Non-pigmented ciliary epithelial cell (primary cell): ENCODE measurements around the gene COL16A1.
"Not testable (repeated sequence)": the region's sequence is repeated elsewhere in the genome, so short reads cannot be mapped to it uniquely, and the experiment has no call there.

ENCODE experiments used
- DNase-seq: peaks from one replicate; pipeline ENCODE4 v3.0.0-alpha.2; 2010; ENCODE audit warnings: low read depth

Gene COL16A1

DNA sequence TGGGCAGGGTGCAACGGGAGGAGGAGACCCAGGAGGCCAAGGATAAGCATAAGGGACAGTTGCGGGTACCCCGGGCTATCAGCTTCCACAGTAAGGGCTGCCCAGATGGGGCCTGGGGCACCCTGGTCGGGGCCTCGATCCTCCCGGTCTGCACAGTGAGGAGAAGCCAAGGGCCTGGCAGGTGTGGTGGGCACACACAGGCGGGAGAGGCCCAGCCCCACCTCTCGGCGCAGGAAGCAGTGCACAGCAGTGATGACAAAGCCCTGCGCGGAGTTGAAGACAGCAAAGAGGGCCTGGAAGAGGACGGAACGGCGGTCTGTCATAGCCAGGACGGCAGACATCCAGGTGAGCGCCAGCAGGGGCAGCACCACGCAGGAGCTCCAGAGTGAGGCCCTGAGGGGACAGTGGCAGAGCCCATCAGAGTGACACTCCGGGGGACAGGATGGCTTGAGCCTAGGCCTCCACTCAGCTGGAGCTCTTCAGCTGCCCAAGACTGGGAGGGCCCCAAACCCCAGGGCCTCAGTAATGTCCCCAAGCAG is 29.0 kb upstream of the COL16A1 start:
- DNase-seq, result no peak

DNA sequence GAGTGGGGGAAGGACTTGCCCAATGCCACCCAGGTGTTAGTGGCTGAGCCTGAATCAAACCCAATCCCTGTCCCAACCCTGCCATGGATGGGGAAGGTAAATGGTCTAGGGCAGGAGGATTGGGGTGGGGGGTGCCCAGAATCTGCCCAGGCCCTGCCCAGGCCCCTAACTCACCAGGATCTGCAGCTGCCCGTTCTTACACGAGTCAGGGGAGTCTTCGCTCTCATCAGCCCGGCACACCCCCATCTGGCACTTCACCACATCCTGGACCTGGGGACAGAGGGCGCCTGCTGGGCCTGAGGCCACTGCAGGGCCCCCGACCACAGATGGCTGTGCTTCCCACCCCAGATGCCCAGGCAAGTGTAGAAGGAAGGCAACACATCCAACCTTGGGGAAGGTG is 28.5 kb upstream of the COL16A1 start:
- DNase-seq, result no peak

DNA sequence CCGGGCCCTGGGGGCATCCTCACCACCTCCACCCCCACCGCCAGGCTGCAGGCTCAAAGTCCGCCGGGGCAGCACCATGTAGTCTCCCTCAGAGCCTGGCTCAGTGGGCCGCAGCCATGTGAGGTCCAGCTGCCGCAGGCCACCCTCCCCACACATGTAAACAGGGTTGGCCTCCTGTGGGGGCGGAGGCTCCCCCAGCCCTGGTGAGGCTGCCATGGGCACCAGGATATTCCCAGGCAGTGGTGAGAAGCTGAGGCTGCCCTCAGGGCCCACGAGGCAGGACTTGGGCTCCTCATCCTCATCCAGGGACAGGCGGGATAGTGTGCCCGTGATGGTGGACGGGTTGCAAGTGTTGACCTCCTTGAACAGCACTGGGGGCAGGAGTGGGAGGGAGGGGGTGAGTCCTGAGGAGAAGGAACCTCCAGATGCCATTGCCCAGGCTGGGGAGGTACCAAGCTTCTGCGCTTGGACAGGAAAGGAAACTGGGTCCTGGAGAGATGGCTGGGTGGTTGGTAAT is 27.3 kb upstream of the COL16A1 start:
- no peak for DNase-seq

DNA sequence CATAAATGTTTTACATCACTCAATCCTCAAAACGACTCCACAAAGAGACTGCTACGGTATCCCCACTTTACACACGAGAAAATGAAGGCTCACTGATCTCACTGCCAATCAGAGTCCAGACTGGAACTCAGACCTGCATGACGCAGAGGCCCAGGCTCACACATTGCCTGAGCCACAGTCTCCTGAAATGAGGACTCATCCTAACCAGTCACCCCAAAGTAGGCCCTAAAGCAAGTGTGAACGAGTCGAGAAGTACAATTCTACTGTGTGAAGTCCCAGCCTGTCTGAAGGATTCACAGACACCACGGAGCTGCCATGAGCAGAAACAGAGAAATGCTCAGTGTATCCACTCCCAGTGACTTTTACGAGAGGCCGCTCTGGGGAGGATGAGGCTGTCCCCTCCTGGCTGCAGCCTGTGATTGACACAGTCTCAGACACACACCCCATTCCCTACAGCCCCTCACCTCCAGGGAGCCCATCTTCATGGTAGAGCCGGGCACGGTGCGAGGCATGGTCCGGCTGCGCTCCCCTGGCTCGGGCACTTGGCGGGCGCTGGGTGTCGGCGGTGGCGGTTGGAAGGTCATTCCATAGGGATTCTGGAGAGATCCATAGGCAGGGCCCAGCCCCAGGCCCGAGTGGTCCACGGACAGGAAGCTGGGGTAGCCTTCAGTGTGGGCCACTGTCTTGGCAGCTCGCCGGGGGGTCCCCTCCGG is 26.7 kb upstream of the COL16A1 start:
- no peak for DNase-seq

DNA sequence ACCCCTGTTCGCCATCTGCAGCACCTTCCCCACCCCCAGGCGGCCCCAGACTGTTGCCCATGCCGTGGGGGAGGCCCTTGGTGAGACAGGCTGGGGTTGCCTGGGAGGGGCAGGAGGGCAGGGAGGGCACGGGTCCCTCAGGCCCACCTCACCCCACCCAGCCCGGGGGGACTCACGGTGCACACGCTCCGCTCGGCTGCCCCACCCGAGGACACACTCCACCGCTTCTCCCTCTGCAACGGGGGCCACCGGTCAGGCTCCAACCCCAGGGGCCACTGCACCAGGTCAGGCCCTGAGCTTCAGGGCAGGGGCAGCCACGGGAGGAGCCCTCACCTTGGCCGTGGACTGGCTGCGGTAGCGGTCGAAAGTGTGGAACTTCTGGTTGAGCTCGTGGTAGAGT is 24.0 kb upstream of the COL16A1 start:
- no peak for DNase-seq

DNA sequence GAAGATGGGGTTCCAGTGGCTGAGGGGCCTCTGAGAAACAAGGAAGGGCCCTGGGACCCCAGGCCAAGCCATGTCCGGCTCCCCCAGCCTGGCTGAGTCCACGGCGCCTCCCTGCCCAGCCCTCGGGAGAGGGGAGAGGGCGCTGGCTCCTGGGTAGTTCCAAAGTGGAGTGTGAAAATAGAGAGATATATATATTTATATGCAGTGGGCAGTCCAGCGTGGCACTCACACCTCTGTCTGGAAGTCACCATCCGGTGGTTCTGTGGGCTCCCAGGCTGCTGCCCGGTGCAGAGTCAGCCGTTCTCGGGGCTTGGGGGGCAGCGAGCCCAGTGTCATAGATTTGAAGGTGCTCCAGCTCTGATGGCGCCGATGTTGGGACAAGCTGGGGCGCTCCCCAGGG is 23.4 kb upstream of the COL16A1 start:
- DNase-seq, result no peak

DNA sequence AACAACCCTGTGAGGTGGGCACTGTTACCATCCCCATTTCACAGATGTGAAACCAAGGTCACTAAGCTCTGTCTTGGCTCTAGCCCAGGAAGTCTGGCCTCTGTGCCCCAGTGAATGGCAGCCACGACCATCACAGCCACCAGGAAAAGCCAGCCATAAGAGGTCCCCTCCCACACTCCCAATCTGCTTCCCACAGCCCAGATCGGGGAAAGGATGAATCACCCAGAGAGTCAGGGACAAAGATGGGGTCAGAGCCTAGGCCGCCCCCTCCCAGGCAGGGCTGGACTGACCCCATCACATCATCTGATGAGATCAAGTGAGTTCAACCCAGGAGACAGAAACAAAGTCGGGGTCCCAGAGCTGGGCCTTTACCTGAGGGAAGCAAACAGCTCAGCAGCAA is 22.9 kb upstream of the COL16A1 start:
- no peak for DNase-seq

DNA sequence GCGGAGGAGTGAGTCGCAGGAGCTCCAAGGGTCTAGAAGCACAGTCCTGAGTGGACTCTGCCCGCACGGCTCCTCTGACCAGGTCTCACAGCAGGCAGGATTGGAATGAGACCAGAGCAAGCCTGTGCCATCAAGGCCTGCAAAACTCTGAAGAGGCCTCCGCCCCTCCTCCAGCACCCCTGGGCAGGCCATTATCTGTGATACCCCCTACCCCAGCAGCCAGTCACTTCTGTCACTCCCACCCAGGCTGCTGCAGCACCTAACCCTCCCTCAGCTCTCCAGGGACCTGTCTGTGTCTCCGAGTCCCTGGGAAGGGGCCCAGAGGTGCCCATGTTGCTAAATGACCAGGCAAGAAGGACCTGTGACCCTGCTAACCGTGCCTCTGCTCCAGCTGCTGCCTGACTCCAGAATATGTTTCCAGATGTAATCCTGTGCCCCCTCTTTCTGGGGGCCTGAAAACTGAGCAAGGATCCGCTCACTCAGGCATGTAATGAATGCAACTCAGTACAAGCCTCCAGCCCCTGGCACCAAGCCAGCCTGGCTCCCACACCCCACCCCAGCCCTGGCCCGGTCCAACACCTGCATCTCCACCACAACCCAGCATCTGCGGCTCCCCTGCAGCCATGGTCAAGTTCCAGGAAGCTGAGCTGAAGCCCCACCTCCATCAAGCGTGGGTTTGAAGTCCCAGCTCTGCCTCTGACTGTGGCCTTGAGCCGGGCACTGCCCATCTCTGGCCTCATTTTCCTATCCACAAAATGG is 22.1 kb upstream of the COL16A1 start:
- no peak for DNase-seq

DNA sequence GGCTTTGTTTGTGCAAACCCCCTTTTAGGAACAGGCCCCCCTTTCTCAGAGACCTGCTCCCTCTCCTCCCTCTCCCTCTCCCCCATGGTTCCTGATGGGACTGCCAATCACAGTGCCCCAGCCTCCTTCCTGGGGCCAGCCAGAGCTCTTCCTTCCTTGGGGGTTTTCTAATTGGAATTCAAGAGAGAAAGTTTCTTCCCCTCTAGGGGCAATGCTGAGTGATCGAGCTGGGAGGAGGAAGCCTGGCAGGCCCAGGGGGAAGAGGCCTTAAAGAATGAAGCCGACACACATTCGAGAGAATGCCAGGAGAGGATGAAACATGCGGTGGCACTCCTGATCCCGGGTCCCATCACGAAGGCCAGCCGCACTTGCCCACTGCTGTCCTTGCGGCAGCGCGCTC is 21.3 kb upstream of the COL16A1 start:
- no peak for DNase-seq

DNA sequence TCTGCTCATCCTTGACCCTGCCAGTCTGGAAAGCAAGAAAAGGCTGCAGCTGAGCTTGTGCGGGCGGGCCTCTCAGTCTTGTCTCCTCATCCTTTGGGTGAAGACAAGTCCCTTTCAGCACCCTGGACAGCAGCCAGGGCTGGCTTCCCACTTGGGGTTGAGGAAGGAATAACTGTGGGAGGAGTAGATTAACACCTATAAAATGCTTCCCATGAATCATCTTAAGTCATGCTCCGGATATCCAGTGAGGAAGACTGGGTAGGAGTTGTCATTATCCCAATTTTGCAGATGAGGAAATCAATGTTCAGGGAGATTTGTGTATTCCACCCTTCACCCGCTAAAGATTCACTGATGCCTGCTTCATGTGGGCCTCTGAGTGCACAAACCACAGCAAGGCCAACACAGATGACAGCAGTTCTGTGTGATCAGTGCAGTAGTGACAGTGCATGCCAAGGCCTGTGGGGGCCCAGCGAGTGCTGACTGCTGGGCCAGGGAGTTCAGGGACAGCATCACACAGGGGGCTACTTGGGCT is 20.1 kb upstream of the COL16A1 start:
- no peak for DNase-seq

DNA sequence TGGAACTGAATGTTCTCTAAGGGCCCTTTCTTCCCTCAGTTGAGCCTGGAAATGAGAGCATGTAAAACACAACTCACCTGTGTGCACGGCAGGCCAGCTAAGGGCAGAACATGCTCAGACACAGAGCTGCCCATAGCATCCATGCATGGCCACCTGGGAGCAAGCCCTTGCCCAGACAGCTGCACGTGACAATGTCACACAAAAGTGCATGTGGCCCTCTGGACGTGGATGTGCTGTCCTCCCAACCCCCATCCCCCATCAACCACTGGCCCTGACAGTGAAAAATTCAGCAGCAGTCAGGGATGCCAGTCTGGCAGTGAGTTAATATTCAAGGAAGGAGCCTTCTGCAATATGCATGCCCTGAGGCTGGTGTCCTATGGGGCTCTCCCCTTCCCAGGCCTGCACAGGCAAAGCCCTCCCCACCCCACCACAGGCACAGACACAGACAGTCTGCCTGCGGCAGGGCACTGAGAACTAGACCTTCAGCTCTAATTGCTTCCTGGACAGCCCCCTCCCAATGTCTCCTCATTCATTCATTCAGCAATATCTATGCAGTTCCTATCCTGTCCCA is 14.6 kb upstream of the COL16A1 start:
- no peak for DNase-seq

DNA sequence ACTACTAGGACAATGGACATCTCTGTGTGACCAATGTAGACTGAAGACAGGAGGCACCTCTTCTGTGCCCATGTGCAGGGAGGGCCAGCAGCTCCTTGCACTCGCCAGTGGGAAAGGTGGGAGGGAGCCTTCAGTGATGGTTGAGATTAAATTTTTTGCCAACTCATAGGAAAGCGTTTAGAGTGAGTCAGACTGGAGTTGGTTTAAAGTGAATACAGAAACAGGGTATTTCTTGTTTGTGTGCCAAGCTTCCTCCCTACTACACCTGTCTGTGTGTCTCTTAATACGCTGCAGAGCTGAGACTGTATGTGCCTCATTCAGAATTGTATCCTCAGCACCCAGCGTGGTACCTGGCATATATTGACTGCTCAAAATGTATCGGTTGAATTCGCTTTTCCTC is 13.5 kb upstream of the COL16A1 start:
- DNase-seq, result no peak

DNA sequence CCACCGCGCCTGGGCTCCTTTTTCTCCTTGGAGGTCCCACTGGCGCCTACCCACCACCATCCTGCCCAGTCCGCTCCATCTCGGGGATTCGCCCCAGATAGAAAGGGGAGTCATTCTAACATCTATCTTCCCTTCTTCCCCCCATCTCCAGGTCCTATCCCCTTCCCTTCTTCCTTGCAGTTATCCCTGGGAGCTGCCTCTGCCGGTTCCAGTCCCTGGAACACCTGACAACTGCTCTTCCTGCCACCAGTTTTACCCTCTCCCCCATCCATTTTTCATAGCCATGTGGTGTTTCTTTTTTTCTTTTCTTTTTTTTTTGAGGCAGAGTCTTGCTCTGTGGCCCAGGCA is 12.0 kb upstream of the COL16A1 start:
- DNase-seq, result no peak

DNA sequence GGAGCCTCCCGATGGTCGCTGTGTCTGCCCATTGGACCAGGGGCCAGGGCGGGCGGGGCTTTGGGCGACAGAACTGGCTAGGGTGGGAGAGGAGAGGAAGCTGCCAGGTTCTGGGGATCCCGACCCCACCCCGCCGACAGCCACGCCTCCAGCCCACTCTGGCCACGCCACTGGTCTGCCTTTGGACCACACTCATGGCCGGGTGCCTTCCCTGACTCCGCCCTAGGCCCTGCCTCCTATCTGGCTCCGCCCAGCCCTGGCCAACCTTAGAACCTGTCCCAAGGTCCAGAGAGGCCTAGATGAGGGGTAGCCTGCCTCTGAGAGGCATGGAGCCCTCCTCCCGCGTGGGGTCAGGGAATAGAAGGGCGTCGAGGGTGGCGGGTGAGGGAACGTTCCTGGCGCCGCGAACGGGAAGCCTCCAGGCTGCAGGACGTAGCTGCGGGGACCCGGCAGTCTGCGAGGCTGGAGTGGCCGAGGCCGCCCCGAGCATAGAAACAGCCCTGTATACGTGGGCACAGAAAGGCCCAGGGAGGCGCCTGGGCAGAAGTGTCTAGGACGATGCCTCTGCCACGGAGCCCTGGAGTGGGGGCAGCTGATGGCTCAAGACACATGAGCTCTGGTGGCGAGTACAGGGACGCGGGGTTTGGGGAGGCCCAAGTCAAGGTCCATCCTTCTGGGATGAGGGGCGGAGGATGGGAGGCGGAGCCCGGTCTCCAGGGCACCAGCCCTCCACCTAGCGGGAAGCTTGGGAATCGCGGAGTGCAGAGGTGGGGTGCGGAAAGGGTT is 11.5 kb upstream of the COL16A1 start:
- DNase-seq, result peak; percentile 60

DNA sequence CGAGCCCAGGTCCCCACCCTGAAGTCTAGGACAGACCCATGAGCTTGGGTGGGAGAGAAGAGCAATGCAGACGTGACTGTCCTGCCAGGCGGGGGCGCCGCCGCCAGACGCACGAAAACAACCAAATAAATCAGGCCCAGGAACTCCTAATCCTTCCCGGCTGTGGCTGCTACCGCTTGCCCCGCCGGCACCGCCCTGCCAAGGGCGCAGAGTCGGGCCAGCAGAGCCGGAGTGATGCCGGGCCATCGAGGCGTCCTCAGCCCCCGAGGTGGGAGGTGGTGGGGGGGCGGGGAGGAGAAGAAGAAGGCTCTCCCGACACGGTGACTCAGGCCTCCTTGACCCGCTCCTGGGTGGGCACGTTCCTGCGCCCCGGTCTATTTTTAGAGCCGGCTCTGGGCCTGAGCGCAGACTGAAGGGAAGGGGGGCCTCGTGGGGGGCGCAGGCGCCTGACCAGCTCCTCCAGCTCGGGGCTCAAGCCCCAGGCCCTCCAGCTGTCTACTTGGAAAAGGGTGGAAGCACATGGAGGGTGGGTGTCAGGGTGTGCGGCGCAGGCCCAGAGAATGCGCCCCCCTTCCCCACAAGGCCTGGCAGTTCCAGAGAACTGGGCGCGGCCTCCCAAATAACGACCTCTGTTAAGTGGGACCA is 10.7 kb upstream of the COL16A1 start:
- no peak for DNase-seq

DNA sequence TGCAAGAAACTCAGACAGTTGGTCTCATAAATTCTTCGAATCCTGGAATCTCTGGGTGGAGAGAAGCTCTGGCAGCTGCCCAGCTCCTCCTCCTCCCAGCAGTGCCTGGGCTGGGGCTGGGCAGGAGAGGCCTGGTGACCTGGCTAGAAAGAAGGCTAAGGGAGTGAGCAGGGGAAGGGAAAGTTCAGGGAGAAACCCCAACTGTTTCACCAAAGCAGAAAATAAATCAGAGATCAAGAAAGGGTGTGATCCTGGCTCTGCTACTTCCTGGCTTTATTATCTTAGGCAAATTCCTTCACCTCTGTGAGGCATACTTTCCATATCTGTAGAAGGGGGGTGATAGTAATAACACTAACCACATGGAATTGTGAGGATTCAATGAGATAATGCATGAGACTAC is 8.8 kb upstream of the COL16A1 start:
- peak; percentile 79 for DNase-seq

DNA sequence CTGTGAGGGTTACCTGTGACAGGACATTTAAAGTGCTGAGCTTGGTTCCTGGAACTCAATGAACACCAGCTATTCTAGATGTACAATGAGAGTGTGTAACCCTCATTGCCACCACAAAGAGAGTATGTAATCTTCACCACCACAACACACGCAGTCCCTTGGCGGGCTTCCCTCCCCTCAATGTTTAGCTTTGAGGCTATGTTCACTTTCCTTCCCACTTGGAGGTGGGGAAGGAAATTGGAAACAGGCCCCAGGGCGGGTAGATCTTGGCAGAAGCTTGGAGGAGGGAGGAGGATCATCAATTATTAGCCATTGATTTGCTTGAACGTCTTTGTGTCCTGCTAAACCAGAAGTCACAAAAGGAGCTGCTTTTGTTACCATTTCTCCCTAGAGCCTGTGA is 8.3 kb upstream of the COL16A1 start:
- no peak for DNase-seq

DNA sequence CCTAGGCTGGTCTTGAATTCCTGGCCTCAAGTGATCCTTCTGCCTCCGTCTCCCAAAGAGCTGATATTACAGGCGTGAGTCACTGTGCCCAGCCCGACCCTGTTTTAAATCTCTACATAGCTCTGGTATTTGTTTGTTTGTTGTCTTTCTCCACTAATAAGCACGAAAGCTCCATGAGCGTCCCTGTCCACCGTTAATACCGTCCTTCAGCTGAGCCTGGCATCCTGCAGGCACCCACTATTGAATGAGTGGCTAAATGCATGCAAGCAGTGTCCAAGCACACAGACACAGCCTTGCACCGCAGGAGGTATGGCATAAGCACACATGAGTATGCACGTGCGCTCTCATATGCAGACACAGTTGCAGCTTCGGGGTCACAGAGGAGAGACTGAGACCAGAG is 4.5 kb upstream of the COL16A1 start:
- no peak for DNase-seq

DNA sequence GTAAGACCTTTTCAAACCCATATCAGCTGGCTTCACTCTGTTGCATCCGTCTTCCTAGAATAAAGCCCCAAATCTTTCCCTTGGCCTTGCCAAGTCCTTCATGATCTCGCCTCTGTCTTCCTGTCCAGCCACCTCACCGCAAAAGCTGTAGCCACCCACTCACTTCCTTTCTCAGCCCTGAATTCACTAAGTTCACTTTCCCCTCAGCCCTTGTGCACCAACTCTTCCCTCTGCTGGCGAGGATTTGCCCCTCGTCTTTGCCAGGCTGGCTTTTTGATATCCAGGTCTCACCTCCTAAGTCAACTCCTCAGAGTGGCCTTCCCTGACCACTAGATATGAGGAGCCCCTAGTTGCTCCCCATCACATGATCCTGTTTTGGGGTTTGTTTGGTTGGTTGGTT is 3.9 kb upstream of the COL16A1 start:
- peak; percentile 68 for DNase-seq

DNA sequence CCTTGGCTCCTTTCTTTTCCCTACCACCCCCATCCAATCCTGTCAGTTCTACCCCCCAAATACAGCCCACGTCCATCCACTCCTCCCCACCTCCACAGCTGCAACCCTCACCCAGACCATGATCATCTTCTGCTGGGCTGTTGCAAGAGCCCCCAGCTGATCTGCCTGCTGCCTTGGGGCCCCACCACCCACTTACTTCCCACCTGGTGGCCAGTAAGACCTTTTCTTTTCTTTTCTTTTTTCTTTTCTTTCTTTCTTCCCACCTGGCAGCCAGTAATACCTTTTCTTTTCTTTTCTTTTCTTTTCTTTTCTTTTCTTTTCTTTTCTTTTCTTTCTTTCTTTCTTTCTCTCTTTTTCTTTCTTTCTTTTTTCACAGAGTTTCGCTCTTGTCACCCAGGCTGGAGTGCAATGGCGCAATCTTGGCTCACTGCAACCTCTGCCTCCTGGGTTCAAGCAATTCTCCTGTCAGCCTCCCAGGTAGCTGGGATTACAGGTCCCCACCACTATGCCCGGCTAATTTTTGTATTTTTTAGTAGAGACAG is 3.3 kb upstream of the COL16A1 start:
- not testable (repeated sequence) for DNase-seq

DNA sequence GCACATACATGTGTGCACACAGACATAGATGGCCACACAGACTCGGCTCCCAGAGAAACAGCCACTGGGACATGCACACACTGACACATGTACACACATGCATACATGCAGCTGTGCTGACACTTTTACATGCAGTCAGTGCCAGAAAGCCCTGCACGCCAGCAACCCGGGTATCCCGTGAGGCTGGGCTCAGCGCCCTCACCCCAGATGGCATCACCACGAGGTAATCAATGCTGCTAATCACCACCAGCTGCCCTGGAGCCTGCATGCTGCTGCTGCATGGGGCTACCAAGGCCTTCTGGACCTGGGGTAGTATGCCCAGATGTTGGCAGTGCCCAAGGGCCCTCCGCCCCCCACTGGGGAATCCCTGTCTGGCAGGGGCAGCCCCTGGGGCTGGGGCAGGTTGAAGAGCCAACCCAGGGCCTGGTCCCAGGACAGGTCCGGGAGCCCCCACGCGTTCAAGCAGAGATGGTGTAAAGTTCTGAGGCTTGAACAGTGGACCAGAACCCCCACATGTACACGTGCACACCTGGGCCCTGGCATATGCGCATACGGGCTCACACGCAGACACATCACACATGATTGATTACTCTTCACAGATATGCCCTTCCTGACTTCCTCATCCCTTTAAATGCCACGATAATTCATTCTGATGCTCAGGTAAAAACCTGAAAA is 2.7 kb upstream of the COL16A1 start:
- no peak for DNase-seq
